CD4-positive, alpha-beta T cell (primary cell): ENCODE results near the gene DLEC1. TPM values are rescaled to one million over a fixed set of nuclear protein-coding genes. Genes with fewer than 3 reads are reported as not detected.
A peak's percentile ranks its signal among the peaks of the same experiment; 100 is the strongest.

Source experiments
- ATAC-seq: fragments of 200-7000 bp; cut with Tn5 transposase; one replicate; pipeline ENCODE4 v1.10.0; 2022; ENCODE audit warnings: mild to moderate bottlenecking; ENCODE audit not compliant: poor library complexity
- CTCF ChIA-PET: fragments of 350-600 bp; sonication (Branson Sonifier 250); formaldehyde crosslinking; loops from one replicate; lab custom pipeline; 2021; ENCODE audit warnings: antibody characterized with exemption, inconsistent platforms; lab: Charles Lee
- POLR2A ChIA-PET: fragments of 350-600 bp; sonication (Branson Sonifier 250); formaldehyde crosslinking; loops from one replicate; lab custom pipeline; 2021; ENCODE audit warnings: antibody characterized with exemption, inconsistent platforms; lab: Charles Lee
- DNase-seq, 14 experiments: peaks; one replicate each; pipeline ENCODE4 v3.0.0-alpha.2; 2013 to 2020; ENCODE audit warnings: mixed read lengths in 2 of 14
- H3K27ac ChIP-seq, 2 donors: one replicate each; pipeline versions ENCODE4 v1.5.1 to v1.7.0; 2013; ENCODE audit warnings: low read length in 2 of 2, low read depth in 1 of 2, mild to moderate bottlenecking in 1 of 2
- H3K27me3 ChIP-seq, 2 experiments: 1 replicate in 1 of 2; 2 replicates in 1 of 2; pipeline versions ENCODE4 v1.6.1 to v1.7.0; 2013; ENCODE audit warnings: low read length in 2 of 2, control low read depth in 1 of 2, mild to moderate bottlenecking in 1 of 2, moderate library complexity in 1 of 2; ENCODE audit not compliant: insufficient read depth in 2 of 2, control insufficient read depth in 1 of 2
- H3K36me3 ChIP-seq: one replicate; pipeline ENCODE4 v1.6.1; 2013; ENCODE audit warnings: low read length, control low read depth; ENCODE audit not compliant: insufficient read depth
- H3K4me1 ChIP-seq: one replicate; pipeline ENCODE4 v1.6.1; 2013; ENCODE audit warnings: low read length, control low read depth; ENCODE audit not compliant: insufficient read depth
- H3K4me3 ChIP-seq: one replicate; pipeline ENCODE4 v1.5.1; 2013; ENCODE audit warnings: mild to moderate bottlenecking, low read length, moderate library complexity
- H3K9me3 ChIP-seq, 2 experiments: 1 replicate in 1 of 2; 2 replicates in 1 of 2; pipeline versions ENCODE4 v1.6.1 to v1.7.0; 2013; ENCODE audit warnings: low read length in 2 of 2, mild to moderate bottlenecking in 2 of 2, control low read depth in 1 of 2, moderate library complexity in 1 of 2; ENCODE audit not compliant: control insufficient read depth in 1 of 2, insufficient read depth in 1 of 2
- H3K27ac Mint-ChIP-seq: one replicate; pipeline ENCODE4 v1.8.0; 2020; ENCODE audit warnings: mixed read lengths
- H3K27me3 Mint-ChIP-seq: one replicate; pipeline ENCODE4 v1.8.0; 2021; ENCODE audit warnings: mixed read lengths
- H3K36me3 Mint-ChIP-seq: one replicate; pipeline ENCODE4 v1.8.0; 2021; ENCODE audit warnings: low read depth, mixed read lengths
- H3K4me1 Mint-ChIP-seq: one replicate; pipeline ENCODE4 v1.8.0; 2021; ENCODE audit warnings: low read depth, mixed read lengths
- H3K4me3 Mint-ChIP-seq: one replicate; pipeline ENCODE4 v1.8.0; 2020; ENCODE audit warnings: mild to moderate bottlenecking, mixed read lengths
- H3K9me3 Mint-ChIP-seq: one replicate; pipeline ENCODE4 v1.8.0; 2020; ENCODE audit warnings: mixed read lengths
- intact Hi-C, 2 experiments: fragments of 100-400 bp; cut with DNase I in 1 of 2; cut with micrococcal nuclease in 1 of 2; formaldehyde crosslinking; loops; one replicate each; pipeline versions ENCODE4 v1.15.1 to v1.9.0; 2023 to 2025; cut with DNase I, micrococcal nuclease
- total RNA-seq, 174 experiments: library from RNA in 2 of 174; stranded (reverse) in 2 of 174; gene quantifications; one replicate each; pipeline ENCODE4 v1.2.3 and lab custom pipeline; 2021 to 2026
- TF ChIP-seq, protein P1 (sequence below): fragments of 200-600 bp; IDR thresholded peaks from one replicate; pipeline ENCODE4 v1.8.0; 2022; ENCODE audit warnings: antibody characterized with exemption, mild to moderate bottlenecking

Gene DLEC1
- total RNA-seq, 2 experiments from 2014 or later, result 4.4 to 5.1 TPM

DNA sequence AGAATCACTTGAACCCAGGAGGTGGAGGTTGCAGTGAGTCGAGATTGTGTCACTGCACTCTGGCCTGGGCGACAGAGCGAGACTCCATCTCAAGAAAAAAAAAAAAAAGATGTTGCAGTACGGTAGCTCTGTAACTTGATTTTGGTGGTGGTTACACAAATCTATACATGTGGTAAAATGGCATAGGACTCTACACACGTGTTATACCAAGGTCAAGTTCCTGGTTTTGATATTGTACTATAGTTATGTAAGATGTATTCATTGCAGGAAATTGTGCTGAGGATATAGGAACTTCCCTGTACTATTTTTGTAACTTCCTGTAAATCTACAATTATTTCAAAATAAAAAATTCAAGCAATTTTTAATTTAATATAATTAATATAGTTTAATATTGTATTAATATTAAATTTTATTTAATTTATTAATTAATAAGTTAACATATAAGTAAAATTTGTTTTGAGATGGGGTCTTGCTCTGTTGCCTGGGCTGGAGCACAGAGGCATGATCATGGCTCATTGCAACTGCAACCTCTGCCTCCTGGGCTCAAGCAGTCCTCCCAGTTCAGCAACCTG lies 109.4 kb downstream of the DLEC1 start:
- ATAC-seq (no peak), DNase-seq (peak in 3 of 14 experiments; percentile 26 to 43 (median 32))
- Histone ChIP-seq H3K9me3 (peaks cover 0 to 17% of the 10 kb centered on the region in 2 experiments), H3K4me1 (peaks cover 19% of the 10 kb centered on the region), H3K4me3 (no peak overlapping the region), H3K36me3 (no peaks in the 10 kb centered on the region), H3K27me3 (no peaks in the 10 kb centered on the region), H3K27ac (no peak overlapping the region)
- Mint-ChIP-seq H3K27ac (no peak overlapping the region), H3K4me3 (no peak overlapping the region), H3K4me1 (peaks cover 30% of the 10 kb centered on the region), H3K9me3 (no peaks in the 10 kb centered on the region), H3K27me3 (no peaks in the 10 kb centered on the region), H3K36me3 (peaks cover 11% of the 10 kb centered on the region)
- intact Hi-C loops, result no loop called here
- ChIA-PET POLR2A (interaction anchor here (0.9 to 1.1 kb wide), 2 partner anchors 11 to 16 kb away, joined by 3 to 5 read pairs; partner anchors contain the start of genes ACAA1 and OXSR1), CTCF (no interaction called here)
- TF ChIP-seq, protein P1, sequence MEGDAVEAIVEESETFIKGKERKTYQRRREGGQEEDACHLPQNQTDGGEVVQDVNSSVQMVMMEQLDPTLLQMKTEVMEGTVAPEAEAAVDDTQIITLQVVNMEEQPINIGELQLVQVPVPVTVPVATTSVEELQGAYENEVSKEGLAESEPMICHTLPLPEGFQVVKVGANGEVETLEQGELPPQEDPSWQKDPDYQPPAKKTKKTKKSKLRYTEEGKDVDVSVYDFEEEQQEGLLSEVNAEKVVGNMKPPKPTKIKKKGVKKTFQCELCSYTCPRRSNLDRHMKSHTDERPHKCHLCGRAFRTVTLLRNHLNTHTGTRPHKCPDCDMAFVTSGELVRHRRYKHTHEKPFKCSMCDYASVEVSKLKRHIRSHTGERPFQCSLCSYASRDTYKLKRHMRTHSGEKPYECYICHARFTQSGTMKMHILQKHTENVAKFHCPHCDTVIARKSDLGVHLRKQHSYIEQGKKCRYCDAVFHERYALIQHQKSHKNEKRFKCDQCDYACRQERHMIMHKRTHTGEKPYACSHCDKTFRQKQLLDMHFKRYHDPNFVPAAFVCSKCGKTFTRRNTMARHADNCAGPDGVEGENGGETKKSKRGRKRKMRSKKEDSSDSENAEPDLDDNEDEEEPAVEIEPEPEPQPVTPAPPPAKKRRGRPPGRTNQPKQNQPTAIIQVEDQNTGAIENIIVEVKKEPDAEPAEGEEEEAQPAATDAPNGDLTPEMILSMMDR, result no peak

DNA sequence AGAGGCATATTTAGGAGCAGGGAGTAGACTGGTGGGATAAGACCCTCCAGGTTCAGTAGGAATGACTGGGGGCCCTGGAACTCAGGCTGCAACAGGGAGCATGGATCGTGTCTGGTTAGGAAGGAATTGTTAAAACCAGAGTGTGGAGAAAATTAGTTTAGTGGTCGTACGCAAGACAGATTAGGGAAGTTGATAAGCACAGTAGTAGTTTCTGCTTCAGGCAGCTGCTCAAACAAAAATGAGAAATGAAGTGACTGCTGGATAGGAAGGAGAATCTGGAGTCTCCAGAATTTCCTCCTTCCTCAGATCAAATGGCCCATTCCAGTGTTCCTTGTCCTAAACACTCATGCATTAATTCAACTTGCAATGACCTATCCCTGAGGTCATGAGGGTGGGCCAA lies 110.7 kb downstream of the DLEC1 start:
- no peaks in the 10 kb centered on the region for H3K36me3 ChIP-seq
- intact Hi-C loops, result no loop called here
- H3K9me3 Mint-ChIP-seq, result no peaks in the 10 kb centered on the region
- peaks cover 30% of the 10 kb centered on the region for H3K4me1 Mint-ChIP-seq
- no peak for ATAC-seq
- H3K4me1 ChIP-seq, result peaks cover 19% of the 10 kb centered on the region
- ChIA-PET POLR2A (interaction anchor here (0.9 kb wide), 1 partner anchor 9 kb away, joined by 3 read pairs; no protein-coding TSS in a partner anchor), CTCF (interaction anchor here (0.8 kb wide), 1 partner anchor 48 kb away, joined by 3 read pairs; no protein-coding TSS in a partner anchor)
- TF ChIP-seq, protein P1, result no peak
- H3K27ac ChIP-seq, result no peak overlapping the region
- H3K27me3 Mint-ChIP-seq, result no peaks in the 10 kb centered on the region
- no peak overlapping the region for H3K4me3 ChIP-seq
- no peak overlapping the region for H3K4me3 Mint-ChIP-seq
- H3K9me3 ChIP-seq, result peaks cover 0 to 17% of the 10 kb centered on the region in 2 experiments
- peak overlapping the region; percentile 41 for H3K27ac Mint-ChIP-seq
- DNase-seq, result no peak
- peaks cover 11% of the 10 kb centered on the region for H3K36me3 Mint-ChIP-seq
- no peaks in the 10 kb centered on the region for H3K27me3 ChIP-seq

DNA sequence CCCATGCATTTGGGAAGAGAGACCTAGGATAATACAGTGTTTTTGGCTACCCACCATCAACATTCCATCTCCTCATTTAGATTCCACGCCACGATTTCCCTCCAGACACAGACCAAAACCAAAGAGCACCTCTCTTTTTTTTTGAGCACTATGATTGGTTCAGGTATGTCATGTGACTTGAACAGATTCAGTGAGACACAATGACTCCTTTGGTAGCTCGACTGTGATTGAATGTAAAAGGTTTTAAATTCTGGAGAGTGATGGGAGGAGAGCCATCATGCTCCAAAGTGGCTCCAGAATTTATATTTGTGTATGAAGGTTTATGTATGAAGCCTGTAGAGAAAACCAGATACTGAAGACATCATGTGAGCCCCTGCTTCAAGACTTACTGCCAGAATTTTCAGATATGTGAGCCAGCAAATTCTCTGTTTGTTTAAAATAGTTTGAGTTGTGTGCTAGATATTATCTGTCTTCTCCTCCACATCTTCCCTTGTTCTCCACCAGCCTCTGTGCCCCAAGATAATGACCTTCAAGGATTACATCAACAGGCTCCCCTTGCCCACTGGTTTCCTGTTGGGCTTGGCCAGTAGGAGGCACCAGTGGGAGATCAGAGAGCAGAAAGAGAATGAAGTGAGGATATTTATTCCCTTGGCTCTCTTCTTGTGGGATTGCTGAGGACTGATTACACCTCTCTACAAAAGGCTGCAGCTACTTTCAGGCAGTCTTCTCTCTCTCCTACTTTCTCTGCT lies 111.9 kb downstream of the DLEC1 start:
- ATAC-seq (no peak), DNase-seq (no peak)
- no peaks in the 10 kb centered on the region for H3K36me3 ChIP-seq
- intact Hi-C loops, result no loop called here
- H3K27ac ChIP-seq, result peak overlapping the region in 1 of 2 donors; percentile 69
- peak overlapping the region; percentile 85 for H3K27ac Mint-ChIP-seq
- CTCF ChIA-PET, result no interaction called here
- peaks cover 0 to 17% of the 10 kb centered on the region in 2 experiments for H3K9me3 ChIP-seq
- peaks cover 30% of the 10 kb centered on the region for H3K4me1 Mint-ChIP-seq
- POLR2A ChIA-PET, result no interaction called here
- H3K9me3 Mint-ChIP-seq, result no peaks in the 10 kb centered on the region
- no peaks in the 10 kb centered on the region for H3K27me3 ChIP-seq
- no peak overlapping the region for H3K4me3 ChIP-seq
- H3K27me3 Mint-ChIP-seq, result no peaks in the 10 kb centered on the region
- no peak overlapping the region for H3K4me3 Mint-ChIP-seq
- TF ChIP-seq, protein P1, result no peak
- peaks cover 19% of the 10 kb centered on the region for H3K4me1 ChIP-seq
- H3K36me3 Mint-ChIP-seq, result peaks cover 8% of the 10 kb centered on the region
